H9 (cell line): Measurements from ENCODE around the gene THBS1. TPM values are rescaled to one million over a fixed set of nuclear protein-coding genes. Genes with fewer than 3 reads are reported as not detected.

Experiments used
- DNase-seq: peaks from one replicate; pipeline ENCODE4 v3.0.0-alpha.2; 2017
- H2AFZ ChIP-seq: one replicate; pipeline ENCODE4 v1.6.1; 2013; ENCODE audit warnings: mild to moderate bottlenecking, low read length, control low read depth, moderate library complexity
- H2AK5ac ChIP-seq: 2 replicates; pipeline ENCODE4 v1.6.1; 2013; ENCODE audit warnings: low read length, control low read depth, mixed read lengths; ENCODE audit not compliant: insufficient read length
- H2BK120ac ChIP-seq: one replicate; pipeline ENCODE4 v1.6.1; 2013; ENCODE audit warnings: low read depth, mild to moderate bottlenecking, low read length, control low read depth, inconsistent platforms; ENCODE audit not compliant: poor library complexity, severe bottlenecking
- H2BK12ac ChIP-seq: 2 replicates; pipeline ENCODE4 v1.6.1; 2013; ENCODE audit warnings: low read length, control low read depth, mixed read lengths, low read depth; ENCODE audit not compliant: insufficient read length
- H2BK15ac ChIP-seq: 2 replicates; pipeline ENCODE4 v1.6.1; 2013; ENCODE audit warnings: low read depth, low read length, control low read depth
- H2BK20ac ChIP-seq: one replicate; pipeline ENCODE4 v1.6.1; 2013; ENCODE audit warnings: low read depth, mild to moderate bottlenecking, low read length, control low read depth, inconsistent platforms; ENCODE audit not compliant: poor library complexity, severe bottlenecking
- H2BK5ac ChIP-seq: 2 replicates; pipeline ENCODE4 v1.6.1; 2013; ENCODE audit warnings: low read length, control low read depth, mixed read lengths; ENCODE audit not compliant: insufficient read length
- H3K14ac ChIP-seq: 2 replicates; pipeline ENCODE4 v1.6.1; 2013; ENCODE audit warnings: low read length, control low read depth; ENCODE audit not compliant: insufficient read depth
- H3K18ac ChIP-seq: 2 replicates; pipeline ENCODE4 v1.6.1; 2013; ENCODE audit warnings: low read depth, mild to moderate bottlenecking, mixed read lengths, low read length, control low read depth; ENCODE audit not compliant: insufficient read length
- H3K23ac ChIP-seq: 2 replicates; pipeline ENCODE4 v1.6.1; 2013; ENCODE audit warnings: low read length, control low read depth, mixed read lengths, low read depth; ENCODE audit not compliant: insufficient read length
- H3K23me2 ChIP-seq: 2 replicates; pipeline ENCODE4 v1.6.1; 2013; ENCODE audit warnings: low read depth, mild to moderate bottlenecking, mixed read lengths, low read length, control low read depth; ENCODE audit not compliant: insufficient read length, poor library complexity, severe bottlenecking
- H3K27ac ChIP-seq: 2 replicates; pipeline ENCODE4 v1.5.1; 2013; ENCODE audit warnings: low read length, control low read depth, mixed read lengths, low read depth; ENCODE audit not compliant: insufficient read length
- H3K27me3 ChIP-seq: 2 replicates; pipeline ENCODE4 v1.6.1; 2013; ENCODE audit warnings: low read length, control low read depth, inconsistent platforms; ENCODE audit not compliant: insufficient read depth
- H3K4ac ChIP-seq: 2 replicates; pipeline ENCODE4 v1.6.1; 2013; ENCODE audit warnings: low read depth, mild to moderate bottlenecking, control low read depth, inconsistent platforms, low read length, moderate library complexity
- H3K4me1 ChIP-seq: 2 replicates; pipeline ENCODE4 v1.6.1; 2013; ENCODE audit warnings: low read length, control low read depth, inconsistent platforms; ENCODE audit not compliant: insufficient read depth
- H3K4me2 ChIP-seq: 2 replicates; pipeline ENCODE4 v1.6.1; 2013; ENCODE audit warnings: low read length, control low read depth, mixed read lengths; ENCODE audit not compliant: insufficient read length, insufficient read depth
- H3K56ac ChIP-seq: 2 replicates; pipeline ENCODE4 v1.6.1; 2013; ENCODE audit warnings: low read depth, mild to moderate bottlenecking, mixed read lengths, low read length, control low read depth; ENCODE audit not compliant: insufficient read length
- H3K79me1 ChIP-seq: 2 replicates; pipeline ENCODE4 v1.6.1; 2013; ENCODE audit warnings: low read depth, mild to moderate bottlenecking, moderate library complexity, low read length, control low read depth, inconsistent platforms; ENCODE audit not compliant: insufficient read depth, poor library complexity, severe bottlenecking
- H3K79me2 ChIP-seq: 2 replicates; pipeline ENCODE4 v1.6.1; 2013; ENCODE audit warnings: low read length, control low read depth, inconsistent platforms; ENCODE audit not compliant: insufficient read depth
- H3K9ac ChIP-seq: 2 replicates; pipeline ENCODE4 v1.6.1; 2013; ENCODE audit warnings: low read length, control low read depth, mixed read lengths; ENCODE audit not compliant: insufficient read length; ENCODE audit errors: extremely low read depth
- H3K9me3 ChIP-seq: one replicate; pipeline ENCODE4 v1.6.1; 2013; ENCODE audit warnings: low read depth, low read length, inconsistent platforms; ENCODE audit not compliant: control insufficient read depth
- H3T11ph ChIP-seq: one replicate; pipeline ENCODE4 v1.6.1; 2013; ENCODE audit warnings: mild to moderate bottlenecking, low read length, control low read depth, inconsistent platforms
- H4K20me1 ChIP-seq: one replicate; pipeline ENCODE4 v1.6.1; 2013; ENCODE audit not compliant: control insufficient read depth, insufficient read length, insufficient read depth
- H4K5ac ChIP-seq: 2 replicates; pipeline ENCODE4 v1.6.1; 2013; ENCODE audit warnings: low read depth, mild to moderate bottlenecking, mixed read lengths, low read length, control low read depth; ENCODE audit not compliant: insufficient read length
- H4K8ac ChIP-seq: replicated peaks from 2 replicates; pipeline ENCODE4 v1.6.1; 2013; ENCODE audit warnings: low read length, control low read depth, mixed read lengths, low read depth; ENCODE audit not compliant: insufficient read length
- H4K91ac ChIP-seq: 2 replicates; pipeline ENCODE4 v1.6.1; 2013; ENCODE audit warnings: low read depth, mild to moderate bottlenecking, moderate library complexity, mixed read lengths, low read length, control low read depth; ENCODE audit not compliant: insufficient read length
- H3K27ac Mint-ChIP-seq, 3 experiments: 2 replicates in 2 of 3; 3 replicates in 1 of 3; pipeline ENCODE4 v1.8.0; 2020 to 2021; ENCODE audit warnings: mixed read lengths in 3 of 3, mild to moderate bottlenecking in 1 of 3, moderate library complexity in 1 of 3
- H3K27me3 Mint-ChIP-seq: 2 replicates; pipeline ENCODE4 v1.8.0; 2021; ENCODE audit warnings: low read depth, mild to moderate bottlenecking, moderate library complexity, mixed read lengths
- H3K36me3 Mint-ChIP-seq, 3 experiments: 2 replicates in 2 of 3; 3 replicates in 1 of 3; pipeline ENCODE4 v1.8.0; 2020 to 2021; ENCODE audit warnings: low read depth in 3 of 3, mixed read lengths in 3 of 3; ENCODE audit not compliant: insufficient read depth in 1 of 3
- H3K4me1 Mint-ChIP-seq, 2 experiments: 2 replicates each; pipeline ENCODE4 v1.8.0; 2020; ENCODE audit warnings: mixed read lengths in 2 of 2
- H3K4me3 Mint-ChIP-seq, 2 experiments: 2 replicates in 1 of 2; 3 replicates in 1 of 2; pipeline ENCODE4 v1.8.0; 2020 to 2021; ENCODE audit warnings: mild to moderate bottlenecking in 2 of 2, mixed read lengths in 2 of 2, moderate library complexity in 1 of 2
- H3K9me3 Mint-ChIP-seq, 2 experiments: 2 replicates in 1 of 2; 3 replicates in 1 of 2; pipeline ENCODE4 v1.8.0; 2020; ENCODE audit warnings: mild to moderate bottlenecking in 2 of 2, mixed read lengths in 2 of 2, moderate library complexity in 1 of 2
- CTCF ChIP-seq: fragments of 200-600 bp; sonication (generic); conservative IDR thresholded peaks from 3 replicates; pipeline ENCODE4 v1.8.0; 2021; ENCODE audit warnings: antibody characterized with exemption, mild to moderate bottlenecking
- WGBS: extraction: QIAGEN DNeasy Blood & Tissue Kit; methylation state at CpG from one replicate; pipeline ENCODE4 v1.1.7; 2013; ENCODE audit warnings: missing lambda C conversion rate, low lambda C conversion rate, mixed read lengths; ENCODE audit not compliant: insufficient read length; ENCODE audit errors: extremely low coverage; 5-methylcytosine and 5-hydroxymethylcytosine counted together
- total RNA-seq: library from RNA; stranded (reverse); gene quantifications from 2 replicates; pipeline ENCODE4 v1.2.1, GENCODE V29; 2021

THBS1 gene
- total RNA-seq, 1 experiment from 2014 or later: 72.1 TPM

GRCh38 chr15:39582286-39582976 is 1.6 kb downstream of the THBS1 start:
- no peaks in the 10 kb centered on the region for H3K9me3 ChIP-seq
- H2AK5ac ChIP-seq: no peak overlapping the region
- Mint-ChIP-seq H3K27me3 (peaks cover 15% of the 10 kb centered on the region), H3K4me3 (peak overlapping the region; percentile 90 to 91), H3K27ac (no peak overlapping the region), H3K36me3 (peaks cover 31 to 57% (median 56%) of the 10 kb centered on the region in 3 experiments; a peak in 6 of 7 replicates), H3K9me3 (peaks cover 0 to 5% of the 10 kb centered on the region in 2 experiments; a peak in 1 of 5 replicates), H3K4me1 (peaks cover 33 to 44% of the 10 kb centered on the region in 2 experiments)
- no peak for TF ChIP-seq CTCF
- H3K9ac ChIP-seq: no peak overlapping the region
- no peak overlapping the region for H3K23ac ChIP-seq
- no peak overlapping the region for H2BK20ac ChIP-seq
- no peak overlapping the region for H3K18ac ChIP-seq
- H3K56ac ChIP-seq: no peak overlapping the region
- H3K4me2 ChIP-seq: peak overlapping the region; percentile 19
- no peaks in the 10 kb centered on the region; the same call in 1 of the 2 replicates for H3K79me2 ChIP-seq
- no peak overlapping the region for H3K4ac ChIP-seq
- no peak for DNase-seq
- no peak overlapping the region for H4K91ac ChIP-seq
- no peaks in the 10 kb centered on the region for H3K79me1 ChIP-seq
- H3K23me2 ChIP-seq: peaks cover 15% of the 10 kb centered on the region
- no peak overlapping the region for H2AFZ ChIP-seq
- H3K27ac ChIP-seq: no peak overlapping the region
- no peak overlapping the region for H2BK15ac ChIP-seq
- no peaks in the 10 kb centered on the region for H4K20me1 ChIP-seq
- no peak overlapping the region for H2BK12ac ChIP-seq
- H3K14ac ChIP-seq: no peak overlapping the region
- H4K5ac ChIP-seq: no peak overlapping the region
- H3T11ph ChIP-seq: no peak overlapping the region
- no peaks in the 10 kb centered on the region; the same call in 1 of the 2 replicates for H3K4me1 ChIP-seq
- H2BK120ac ChIP-seq: no peak overlapping the region
- no peaks in the 10 kb centered on the region for H3K27me3 ChIP-seq
- WGBS: no CpG with 5 or more reads among the region's 20 CpGs
- H2BK5ac ChIP-seq: no peak overlapping the region
- H4K8ac ChIP-seq: no peak overlapping the region
